MM.1S (cell line): Measurements from ENCODE around the gene GALR2.

Source experiments
- EZH2 ChIP-seq: fragments of 300-600 bp; sonication (generic); optimal IDR thresholded peaks from 2 replicates; pipeline ENCODE3; 2017; ENCODE audit warnings: low read depth, mild to moderate bottlenecking, antibody characterized with exemption, low read length, mixed read lengths
- EZH2phosphoT487 ChIP-seq: fragments of 300-600 bp; sonication (generic); IDR thresholded peaks from 2 replicates; pipeline ENCODE4 v1.6.1; 2018; ENCODE audit warnings: antibody characterized with exemption, low read length
- TF ChIP-seq, protein P1 (sequence below): fragments of 300-600 bp; sonication (generic); IDR thresholded peaks from 2 replicates; pipeline ENCODE4 v1.5.1; 2016; ENCODE audit warnings: antibody characterized with exemption, low read length, mixed read lengths

DNA sequence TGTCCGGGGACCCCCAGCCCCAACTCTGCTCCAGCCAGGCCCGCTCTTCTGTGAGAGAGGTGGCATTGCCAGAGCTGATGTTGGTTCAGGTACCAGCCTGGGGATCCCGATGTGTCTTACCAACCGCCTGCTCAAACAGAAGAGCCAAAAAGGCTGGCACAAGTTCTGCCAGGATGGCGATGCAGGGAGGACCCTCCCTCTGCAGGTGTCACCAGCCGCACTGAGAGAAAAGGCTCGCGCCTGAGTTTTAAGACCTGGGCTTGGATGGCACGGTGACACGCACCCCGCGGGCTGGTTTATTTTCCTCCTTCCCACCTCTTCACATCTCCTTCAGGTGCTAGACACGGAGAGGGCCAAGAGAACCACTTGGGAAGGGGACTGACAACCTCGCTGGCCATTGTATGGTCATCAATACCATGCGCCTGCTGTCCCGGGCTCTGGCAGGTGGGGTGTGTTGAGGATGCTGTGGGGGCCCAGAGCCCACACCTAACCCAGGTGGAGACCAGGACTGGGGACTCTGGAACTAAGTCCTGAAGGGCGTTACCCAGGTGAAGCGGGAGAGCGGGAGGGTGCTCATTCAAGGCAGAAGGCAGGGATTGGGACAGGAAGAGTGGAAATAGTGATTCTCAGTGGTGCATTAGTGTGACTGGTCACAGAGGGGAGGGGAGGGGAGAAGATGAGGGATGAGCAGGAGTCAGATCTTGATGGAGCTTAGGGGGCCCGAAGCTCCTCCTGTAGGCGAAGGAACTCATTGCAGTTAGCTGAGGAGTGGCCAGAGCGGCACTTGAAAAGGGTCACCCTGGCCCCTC is 50.2 kb downstream of the GALR2 start:
- TF ChIP-seq EZH2 (no peak), EZH2phosphoT487 (no peak)
- TF ChIP-seq, protein P1, sequence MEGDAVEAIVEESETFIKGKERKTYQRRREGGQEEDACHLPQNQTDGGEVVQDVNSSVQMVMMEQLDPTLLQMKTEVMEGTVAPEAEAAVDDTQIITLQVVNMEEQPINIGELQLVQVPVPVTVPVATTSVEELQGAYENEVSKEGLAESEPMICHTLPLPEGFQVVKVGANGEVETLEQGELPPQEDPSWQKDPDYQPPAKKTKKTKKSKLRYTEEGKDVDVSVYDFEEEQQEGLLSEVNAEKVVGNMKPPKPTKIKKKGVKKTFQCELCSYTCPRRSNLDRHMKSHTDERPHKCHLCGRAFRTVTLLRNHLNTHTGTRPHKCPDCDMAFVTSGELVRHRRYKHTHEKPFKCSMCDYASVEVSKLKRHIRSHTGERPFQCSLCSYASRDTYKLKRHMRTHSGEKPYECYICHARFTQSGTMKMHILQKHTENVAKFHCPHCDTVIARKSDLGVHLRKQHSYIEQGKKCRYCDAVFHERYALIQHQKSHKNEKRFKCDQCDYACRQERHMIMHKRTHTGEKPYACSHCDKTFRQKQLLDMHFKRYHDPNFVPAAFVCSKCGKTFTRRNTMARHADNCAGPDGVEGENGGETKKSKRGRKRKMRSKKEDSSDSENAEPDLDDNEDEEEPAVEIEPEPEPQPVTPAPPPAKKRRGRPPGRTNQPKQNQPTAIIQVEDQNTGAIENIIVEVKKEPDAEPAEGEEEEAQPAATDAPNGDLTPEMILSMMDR = peak; percentile 26
